HFFc6 (cell line): ENCODE measurements around the gene PTPRE. TPM values are rescaled to one million over a fixed set of nuclear protein-coding genes. Genes with fewer than 3 reads are reported as not detected.

Source experiments
- DNase-seq: peaks from one replicate; pipeline ENCODE4 v3.0.0-alpha.2; 2018
- H3K27ac Mint-ChIP-seq: 2 replicates; pipeline ENCODE4 v1.8.0; 2020; ENCODE audit warnings: mild to moderate bottlenecking, mixed read lengths
- H3K27me3 Mint-ChIP-seq: 2 replicates; pipeline ENCODE4 v1.8.0; 2021; ENCODE audit warnings: mild to moderate bottlenecking, moderate library complexity, mixed read lengths; ENCODE audit not compliant: insufficient read depth
- H3K36me3 Mint-ChIP-seq: 2 replicates; pipeline ENCODE4 v1.8.0; 2021; ENCODE audit warnings: low read depth, mixed read lengths
- H3K4me1 Mint-ChIP-seq: 2 replicates; pipeline ENCODE4 v1.8.0; 2020; ENCODE audit warnings: low read depth, mixed read lengths
- H3K4me3 Mint-ChIP-seq: 2 replicates; pipeline ENCODE4 v1.8.0; 2020; ENCODE audit warnings: mild to moderate bottlenecking, moderate library complexity, mixed read lengths
- H3K9me3 Mint-ChIP-seq: 2 replicates; pipeline ENCODE4 v1.8.0; 2020; ENCODE audit warnings: mild to moderate bottlenecking, mixed read lengths
- CTCF ChIP-seq: fragments of 200-600 bp; sonication (generic); IDR thresholded peaks from 2 replicates; pipeline ENCODE4 v1.5.0; 2021; ENCODE audit warnings: antibody characterized with exemption, mild to moderate bottlenecking
- total RNA-seq, 6 experiments: library from RNA; stranded (reverse); fragmentation: NEBNext Ultra II Directional; extraction: Animal tissue kit (Norgen Biotek cat#: 25700); gene quantifications; 2 replicates in 1 of 6; 3 replicates in 5 of 6; pipeline ENCODE4 v1.2.3, GENCODE V29; 2021

The PTPRE gene
- total RNA-seq, 6 experiments from 2014 or later: 0.14 to 0.37 (median 0.15) TPM; not detected in 3

GRCh38 chr10:127945341-127945758 is 38.4 kb downstream of the PTPRE start:
- Mint-ChIP-seq H3K27me3 (peaks cover 4% of the 10 kb centered on the region), H3K27ac (no peak overlapping the region), H3K9me3 (peaks cover 58% of the 10 kb centered on the region), H3K36me3 (no peaks in the 10 kb centered on the region; the same call in 1 of the 2 replicates), H3K4me3 (no peak overlapping the region), H3K4me1 (no peaks in the 10 kb centered on the region)
- no peak for DNase-seq
- no peak for TF ChIP-seq CTCF

- TF ChIP-seq CTCF: no peak
- no peak overlapping the region for H3K4me3 Mint-ChIP-seq
- DNase-seq: no peak
- H3K27ac Mint-ChIP-seq: no peak overlapping the region
- H3K4me1 Mint-ChIP-seq: no peaks in the 10 kb centered on the region
- H3K36me3 Mint-ChIP-seq: no peaks in the 10 kb centered on the region; the same call in 1 of the 2 replicates
- peaks cover 4% of the 10 kb centered on the region for H3K27me3 Mint-ChIP-seq
- H3K9me3 Mint-ChIP-seq: peaks cover 62% of the 10 kb centered on the region
Measured at GRCh38 chr10:127945948-127946711, 39.2 kb downstream of the PTPRE start.

GRCh38 chr10:127947211-127947610 is 40.3 kb downstream of the PTPRE start:
- TF ChIP-seq CTCF: no peak
- no peak for DNase-seq
- peaks cover 56% of the 10 kb centered on the region for H3K9me3 Mint-ChIP-seq
- no peaks in the 10 kb centered on the region for H3K4me1 Mint-ChIP-seq
- H3K27ac Mint-ChIP-seq: no peak overlapping the region
- H3K27me3 Mint-ChIP-seq: peaks cover 4% of the 10 kb centered on the region
- no peaks in the 10 kb centered on the region; the same call in 1 of the 2 replicates for H3K36me3 Mint-ChIP-seq
- no peak overlapping the region for H3K4me3 Mint-ChIP-seq

GRCh38 chr10:127948791-127949190 is 41.9 kb downstream of the PTPRE start:
- no peak for TF ChIP-seq CTCF
- Mint-ChIP-seq H3K27ac (no peak overlapping the region), H3K36me3 (no peaks in the 10 kb centered on the region; the same call in 1 of the 2 replicates), H3K27me3 (peaks cover 4% of the 10 kb centered on the region), H3K4me1 (no peaks in the 10 kb centered on the region), H3K4me3 (no peak overlapping the region), H3K9me3 (peaks cover 42% of the 10 kb centered on the region)
- DNase-seq: no peak

GRCh38 chr10:127949831-127950230 is 42.9 kb downstream of the PTPRE start:
- Mint-ChIP-seq H3K4me3 (no peak overlapping the region), H3K36me3 (no peaks in the 10 kb centered on the region; the same call in 1 of the 2 replicates), H3K4me1 (no peaks in the 10 kb centered on the region), H3K27me3 (peaks cover 4% of the 10 kb centered on the region), H3K27ac (no peak overlapping the region), H3K9me3 (peaks cover 38% of the 10 kb centered on the region)
- no peak for DNase-seq
- no peak for TF ChIP-seq CTCF
